ENCODE results near the gene GPR107. TPM values are rescaled to one million over a fixed set of nuclear protein-coding genes. Genes with fewer than 3 reads are reported as not detected.

The GPR107 gene
- total and polyA plus RNA-seq, 2 donors (not counting 1 experiment from before 2014, with no cell fraction given): 10.4 to 28.1 TPM

DNA sequence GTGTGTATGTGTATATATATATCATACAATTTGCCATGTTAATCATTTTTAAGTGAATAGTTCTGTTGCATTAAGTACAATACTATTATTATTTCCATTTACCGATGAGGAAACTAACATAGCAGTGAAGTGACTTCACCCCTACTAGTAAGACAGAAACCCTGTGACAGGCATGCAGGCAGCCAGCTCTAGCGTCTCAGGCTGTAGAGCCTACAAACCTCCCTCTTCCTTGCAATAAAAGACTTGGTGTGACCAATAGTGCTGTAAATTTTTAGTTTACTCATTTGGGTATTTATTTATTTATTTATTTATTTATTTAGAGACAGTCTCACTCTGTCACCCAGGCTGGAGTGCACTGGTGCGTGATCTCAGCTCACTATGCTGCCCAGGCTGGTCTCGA, 35.4 kb upstream of the GPR107 start:
- Histone ChIP-seq H3K79me2 (ENCODE audit: control insufficient read depth, insufficient read depth, low read length) (peaks cover 100% of the 10 kb centered on the region), H3K4me1 (ENCODE audit: control insufficient read depth in 2 of 2, insufficient read depth in 2 of 2, low read length in 2 of 2) (peaks cover 50 to 67% of the 10 kb centered on the region in 2 donors), H3K27ac (ENCODE audit: low read length in 2 of 2) (peak overlapping the region in 1 of 2 donors; percentile 95), H2AFZ (ENCODE audit: insufficient read depth, low read depth, low read length, poor library complexity, severe bottlenecking) (no peak overlapping the region), H4K20me1 (ENCODE audit: control insufficient read depth, insufficient read depth, low read length, poor library complexity, severe bottlenecking) (no peaks in the 10 kb centered on the region), H3K4me3 (ENCODE audit: control extremely low read depth in 1 of 5, extremely low read depth in 1 of 5, insufficient read depth in 1 of 5, low read depth in 2 of 5, low read length in 4 of 5) (no peak overlapping the region), H3K27me3 (replicated peaks in 1 of 4; ENCODE audit: control extremely low read depth in 1 of 4, control insufficient read depth in 3 of 4, insufficient read depth in 4 of 4, low read length in 3 of 4) (no peaks in the 10 kb centered on the region), H3K9me3 (ENCODE audit: control extremely low read depth in 1 of 3, control insufficient read depth in 2 of 3, insufficient read depth in 1 of 3, low read length in 2 of 3) (peaks cover 0 to 12% (median 5%) of the 10 kb centered on the region in 3 donors), H3K4me2 (replicated peaks; ENCODE audit: low read depth, low read length, poor library complexity, severe bottlenecking) (peak overlapping the region; percentile 39), H3K36me3 (replicated peaks in 1 of 2; ENCODE audit: control extremely low read depth in 1 of 2, control insufficient read depth in 1 of 2, extremely low read depth in 1 of 2, insufficient read depth in 2 of 2, low read length in 1 of 2) (peaks cover 0 to 9% of the 10 kb centered on the region in 2 experiments), H3K9ac (ENCODE audit: low read length) (no peak overlapping the region)
- ChIA-PET POLR2A (interaction anchor here (0.6 to 1.0 kb wide), 7 partner anchors 10 to 76 kb away, joined by 3 to 14 read pairs (median 5); no protein-coding TSS in a partner anchor), CTCF (interaction anchor here (1.8 kb wide), 1 partner anchor 10 kb away, joined by 4 read pairs; no protein-coding TSS in a partner anchor)
- no peak for TF ChIP-seq EZH2 (IDR thresholded peaks at IDR 0.05; ENCODE audit: borderline replicate concordance, insufficient read depth, low read depth, low read length, poor library complexity, severe bottlenecking)
- Mint-ChIP-seq H3K27ac (peak overlapping the region; percentile 34), H3K4me3 (peak overlapping the region; percentile 46), H3K27me3 (no peaks in the 10 kb centered on the region), H3K4me1 (peaks cover 69% of the 10 kb centered on the region), H3K9me3 (ENCODE audit: insufficient read depth) (no peaks in the 10 kb centered on the region)
- no peak for DNase-seq
- WGBS (ENCODE audit: insufficient coverage): 73% methylated on average over 2 of the region's 4 CpGs
- intact Hi-C loops (cut with micrococcal nuclease): no loop called here
- no peak for ATAC-seq (ENCODE audit: low read depth)

DNA sequence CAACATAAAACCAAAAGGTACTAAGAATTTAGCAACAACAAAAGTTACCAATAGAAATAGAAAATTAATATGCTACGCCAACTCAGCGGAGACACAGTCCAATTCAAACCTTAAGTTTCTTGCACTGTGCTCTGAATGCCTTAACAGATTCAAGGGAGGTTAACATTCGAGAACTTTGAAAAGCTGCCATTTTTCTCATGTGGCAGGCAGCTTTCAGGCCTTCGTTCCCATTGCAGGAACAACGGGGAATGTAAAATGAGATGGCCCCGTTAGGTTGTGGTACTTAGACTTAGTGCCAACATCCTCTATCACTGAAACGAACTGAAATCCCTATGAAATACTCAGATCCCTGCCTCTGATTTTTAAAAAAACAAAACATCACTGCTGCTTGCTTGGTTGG, 33.1 kb upstream of the GPR107 start:
- Mint-ChIP-seq H3K27me3 (no peaks in the 10 kb centered on the region), H3K9me3 (ENCODE audit: insufficient read depth) (no peaks in the 10 kb centered on the region), H3K4me3 (peak overlapping the region; percentile 64), H3K4me1 (peaks cover 78% of the 10 kb centered on the region), H3K27ac (peak overlapping the region; percentile 81)
- 52% methylated on average over 3 of the region's 7 CpGs for WGBS (ENCODE audit: insufficient coverage)
- intact Hi-C loops (cut with micrococcal nuclease): loop anchor here (1.0 to 5.0 kb wide), 2 partner anchors 7 to 33 kb away; no protein-coding TSS in a partner anchor
- ChIA-PET CTCF (interaction anchor here (0.9 kb wide), 1 partner anchor 12 kb away, joined by 3 read pairs; no protein-coding TSS in a partner anchor), POLR2A (interaction anchor here (0.6 to 3.5 kb wide), 3 partner anchors 10 to 28 kb away, joined by 4 to 16 read pairs (median 5); no protein-coding TSS in a partner anchor)
- ATAC-seq (ENCODE audit: low read depth): no peak
- peaks cover 100% of the 10 kb centered on the region for H3K79me2 ChIP-seq (ENCODE audit: control insufficient read depth, insufficient read depth, low read length)
- peaks cover 0 to 10% (median 5%) of the 10 kb centered on the region in 3 donors for H3K9me3 ChIP-seq (ENCODE audit: control extremely low read depth in 1 of 3, control insufficient read depth in 2 of 3, insufficient read depth in 1 of 3, low read length in 2 of 3)
- peak overlapping the region; percentile 13 for H3K4me2 ChIP-seq (replicated peaks; ENCODE audit: low read depth, low read length, poor library complexity, severe bottlenecking)
- TF ChIP-seq, protein P1, sequence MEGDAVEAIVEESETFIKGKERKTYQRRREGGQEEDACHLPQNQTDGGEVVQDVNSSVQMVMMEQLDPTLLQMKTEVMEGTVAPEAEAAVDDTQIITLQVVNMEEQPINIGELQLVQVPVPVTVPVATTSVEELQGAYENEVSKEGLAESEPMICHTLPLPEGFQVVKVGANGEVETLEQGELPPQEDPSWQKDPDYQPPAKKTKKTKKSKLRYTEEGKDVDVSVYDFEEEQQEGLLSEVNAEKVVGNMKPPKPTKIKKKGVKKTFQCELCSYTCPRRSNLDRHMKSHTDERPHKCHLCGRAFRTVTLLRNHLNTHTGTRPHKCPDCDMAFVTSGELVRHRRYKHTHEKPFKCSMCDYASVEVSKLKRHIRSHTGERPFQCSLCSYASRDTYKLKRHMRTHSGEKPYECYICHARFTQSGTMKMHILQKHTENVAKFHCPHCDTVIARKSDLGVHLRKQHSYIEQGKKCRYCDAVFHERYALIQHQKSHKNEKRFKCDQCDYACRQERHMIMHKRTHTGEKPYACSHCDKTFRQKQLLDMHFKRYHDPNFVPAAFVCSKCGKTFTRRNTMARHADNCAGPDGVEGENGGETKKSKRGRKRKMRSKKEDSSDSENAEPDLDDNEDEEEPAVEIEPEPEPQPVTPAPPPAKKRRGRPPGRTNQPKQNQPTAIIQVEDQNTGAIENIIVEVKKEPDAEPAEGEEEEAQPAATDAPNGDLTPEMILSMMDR (IDR thresholded peaks at IDR 0.05): no peak
- TF ChIP-seq EZH2 (IDR thresholded peaks at IDR 0.05; ENCODE audit: borderline replicate concordance, insufficient read depth, low read depth, low read length, poor library complexity, severe bottlenecking): no peak
- H4K20me1 ChIP-seq (ENCODE audit: control insufficient read depth, insufficient read depth, low read length, poor library complexity, severe bottlenecking): no peaks in the 10 kb centered on the region
- no peak overlapping the region for H3K9ac ChIP-seq (ENCODE audit: low read length)
- peaks cover 57 to 74% of the 10 kb centered on the region in 2 donors for H3K4me1 ChIP-seq (ENCODE audit: control insufficient read depth in 2 of 2, insufficient read depth in 2 of 2, low read length in 2 of 2)
- no peak overlapping the region for H2AFZ ChIP-seq (ENCODE audit: insufficient read depth, low read depth, low read length, poor library complexity, severe bottlenecking)
- peaks cover 0 to 9% of the 10 kb centered on the region in 2 experiments for H3K36me3 ChIP-seq (replicated peaks in 1 of 2; ENCODE audit: control extremely low read depth in 1 of 2, control insufficient read depth in 1 of 2, extremely low read depth in 1 of 2, insufficient read depth in 2 of 2, low read length in 1 of 2)
- no peak for DNase-seq
- no peak overlapping the region for H3K4me3 ChIP-seq (ENCODE audit: control extremely low read depth in 1 of 5, extremely low read depth in 1 of 5, insufficient read depth in 1 of 5, low read depth in 2 of 5, low read length in 4 of 5)
- H3K27me3 ChIP-seq (replicated peaks in 1 of 4; ENCODE audit: control extremely low read depth in 1 of 4, control insufficient read depth in 3 of 4, insufficient read depth in 4 of 4, low read length in 3 of 4): no peaks in the 10 kb centered on the region
- peak overlapping the region; percentile 87 to 95 for H3K27ac ChIP-seq (ENCODE audit: low read length in 2 of 2)
